CMK (cell line): ENCODE results near the gene FOSL1.
A peak's percentile ranks its signal among the peaks of the same experiment; 100 is the strongest.
"Not testable (repeated sequence)": the region's sequence is repeated elsewhere in the genome, so short reads cannot be mapped to it uniquely, and the experiment has no call there.

Experiments
- DNase-seq: peaks from one replicate; pipeline ENCODE4 v3.0.0-alpha.2; 2010; ENCODE audit warnings: low read depth

Gene FOSL1

DNA sequence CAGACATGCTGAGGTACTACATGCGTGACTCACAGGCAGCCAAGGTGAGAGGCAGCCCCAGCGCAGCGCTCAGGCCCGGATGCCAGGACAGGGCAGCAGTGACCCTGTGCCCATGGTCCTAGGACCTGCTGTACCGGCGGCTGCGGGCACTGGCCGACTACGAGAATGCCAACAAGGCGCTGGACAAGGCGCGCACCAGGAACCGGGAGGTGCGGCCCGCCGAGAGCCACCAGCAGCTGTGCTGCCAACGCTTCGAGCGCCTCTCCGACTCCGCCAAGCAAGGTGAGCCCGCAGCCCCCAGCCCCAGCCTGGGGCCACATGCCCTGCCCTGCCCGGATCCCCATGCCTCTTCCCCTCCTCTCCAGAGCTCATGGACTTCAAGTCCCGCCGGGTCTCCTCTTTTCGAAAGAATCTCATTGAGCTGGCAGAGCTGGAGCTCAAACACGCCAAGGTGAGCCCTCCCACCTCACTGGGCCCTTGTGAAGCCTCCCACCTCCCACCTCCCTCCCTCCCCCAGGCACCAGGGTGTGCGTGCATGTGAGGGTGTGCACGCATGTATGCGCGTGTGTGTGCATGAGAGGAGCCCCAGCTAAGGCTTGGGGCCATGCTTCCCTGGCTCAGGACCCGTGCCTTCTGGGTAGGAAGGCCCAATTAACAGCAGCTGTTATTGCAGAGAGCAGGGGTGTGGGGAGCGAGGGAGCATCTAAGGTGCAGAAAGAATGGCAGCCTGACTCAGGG, 47.5 kb downstream of the FOSL1 start:
- no peak for DNase-seq

DNA sequence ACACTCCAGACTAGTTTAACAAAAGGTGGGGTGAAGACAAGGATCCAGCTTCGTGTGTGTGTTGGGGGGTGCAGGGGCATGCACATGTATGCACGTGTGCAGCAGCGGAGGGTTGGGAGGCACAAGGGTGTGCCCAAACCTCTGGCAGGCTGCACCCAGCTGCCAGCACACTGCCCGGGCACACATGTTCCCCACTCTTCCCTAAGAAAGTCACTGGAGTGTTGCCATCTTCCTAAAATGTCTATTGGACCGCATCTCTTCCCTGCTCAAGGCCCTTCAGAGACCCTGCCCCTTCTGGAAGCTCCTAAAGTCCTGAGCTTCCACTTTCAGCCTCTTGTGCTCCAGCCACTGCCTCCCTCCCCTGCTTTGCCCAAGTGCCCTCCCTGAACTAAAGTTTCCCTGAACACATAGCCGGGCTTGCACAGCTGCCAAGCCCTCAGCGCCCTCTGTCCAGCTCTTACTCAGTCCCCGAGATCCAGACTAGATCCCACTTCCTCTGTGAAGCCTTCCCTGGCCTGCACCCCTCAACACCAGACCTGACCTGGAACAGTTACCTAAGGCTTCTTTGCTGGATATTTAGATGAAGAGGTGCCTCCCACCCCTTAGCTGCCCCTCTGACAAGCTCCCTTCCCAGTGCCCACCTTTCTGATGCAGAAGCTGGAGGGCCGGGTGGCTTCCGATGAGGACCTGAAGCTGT, 48.2 kb downstream of the FOSL1 start:
- DNase-seq = no peak

DNA sequence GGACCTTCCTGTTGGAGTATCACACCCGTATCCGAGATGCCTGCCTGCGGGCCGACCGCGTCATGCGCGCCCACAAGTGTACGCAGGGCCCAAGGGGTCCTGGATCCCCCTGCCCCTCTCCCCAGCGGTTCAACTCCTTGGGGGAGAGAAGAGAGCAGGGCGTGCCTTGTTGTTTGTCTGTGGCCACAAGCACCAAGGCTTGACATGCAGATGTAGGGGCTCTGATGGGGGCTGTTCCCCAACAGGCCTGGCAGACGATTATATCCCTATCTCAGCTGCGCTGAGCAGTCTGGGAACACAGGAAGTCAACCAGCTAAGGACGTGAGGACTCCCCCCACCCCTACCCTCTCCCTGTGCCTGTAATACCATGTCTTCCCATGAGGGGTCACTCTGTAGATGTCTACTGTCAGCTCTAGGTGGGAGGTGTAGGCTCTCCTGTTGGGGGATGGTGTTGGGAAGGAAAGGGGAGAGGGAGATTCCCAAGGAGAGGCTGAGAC, 49.1 kb downstream of the FOSL1 start:
- peak; percentile 87 for DNase-seq

DNA sequence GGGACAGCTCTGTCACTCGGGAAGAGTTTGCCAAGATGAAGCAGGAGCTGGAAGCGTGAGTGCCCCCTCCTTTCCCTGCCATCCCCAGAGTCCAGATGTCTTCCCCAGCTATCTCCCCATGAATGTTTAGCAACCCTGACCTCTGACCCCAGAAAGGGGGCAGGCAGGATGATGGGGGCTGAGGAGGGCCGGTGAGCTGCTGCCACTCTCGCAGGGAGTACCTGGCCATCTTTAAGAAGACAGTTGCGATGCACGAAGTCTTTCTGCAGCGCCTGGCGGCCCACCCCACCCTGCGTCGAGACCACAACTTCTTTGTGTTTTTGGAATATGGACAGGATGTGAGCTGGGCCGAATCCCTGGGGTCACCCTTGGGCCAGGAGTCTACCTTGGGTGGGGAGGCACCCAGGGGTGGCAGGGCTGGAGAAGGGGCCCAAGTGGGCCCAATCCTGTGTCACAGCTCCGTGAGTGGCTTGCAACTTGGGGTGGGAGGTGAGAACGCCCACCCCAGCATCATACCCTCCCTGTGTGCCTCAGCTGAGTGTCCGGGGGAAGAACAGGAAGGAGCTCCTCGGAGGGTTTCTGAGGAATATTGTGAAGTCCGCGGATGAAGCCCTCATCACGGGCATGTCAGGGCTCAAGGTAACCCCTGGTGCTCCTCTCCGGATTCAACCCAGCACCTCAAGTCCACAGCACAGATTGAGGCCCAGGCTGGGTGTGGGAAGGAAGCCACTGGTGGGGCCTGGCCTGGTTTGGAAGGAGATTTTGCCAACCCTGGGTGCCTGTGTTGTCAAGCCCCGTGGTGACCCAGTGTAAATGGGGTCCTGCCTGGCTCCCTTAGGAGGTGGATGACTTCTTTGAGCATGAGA, 49.7 kb downstream of the FOSL1 start:
- DNase-seq = no peak

DNA sequence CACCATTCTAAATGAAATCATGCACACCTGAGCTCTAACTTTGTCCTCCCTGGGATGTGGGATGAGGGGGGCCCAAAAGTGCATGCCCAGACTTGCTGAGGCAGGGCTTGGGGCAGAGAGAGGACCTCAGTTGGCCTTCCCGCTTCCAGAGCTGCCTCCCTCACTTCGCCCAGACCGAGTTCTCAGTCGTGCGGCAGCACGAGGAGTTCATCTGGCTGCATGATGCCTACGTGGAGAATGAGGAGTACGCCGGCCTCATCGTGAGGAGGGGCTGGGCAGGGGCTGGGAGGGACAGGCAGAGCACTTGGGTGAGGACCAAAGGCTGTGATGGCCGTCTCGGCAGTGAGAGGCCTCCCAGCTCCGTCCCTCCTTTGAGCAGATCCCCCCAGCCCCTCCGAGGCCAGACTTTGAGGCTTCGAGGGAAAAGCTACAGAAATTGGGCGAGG, 50.4 kb downstream of the FOSL1 start:
- no peak for DNase-seq

DNA sequence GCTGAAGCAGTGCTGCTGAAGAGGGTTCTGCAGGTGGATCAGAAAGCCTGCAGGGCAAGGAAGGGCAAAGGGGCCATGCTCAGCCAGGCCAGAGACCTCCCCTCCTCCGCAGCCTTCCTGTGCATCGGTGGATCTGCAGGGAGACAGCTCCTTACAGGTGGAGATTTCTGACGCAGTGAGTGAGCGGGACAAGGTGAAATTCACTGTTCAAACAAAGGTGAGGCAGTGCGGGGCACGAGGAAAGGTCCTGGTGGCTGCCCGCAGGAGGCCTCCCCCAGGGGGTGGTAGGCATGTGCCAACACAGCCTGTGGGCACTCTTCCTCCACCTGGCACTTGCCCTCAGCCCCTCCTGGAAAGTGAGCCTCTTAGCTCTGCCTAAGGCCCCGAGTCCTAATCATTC, 50.8 kb downstream of the FOSL1 start:
- no peak for DNase-seq

DNA sequence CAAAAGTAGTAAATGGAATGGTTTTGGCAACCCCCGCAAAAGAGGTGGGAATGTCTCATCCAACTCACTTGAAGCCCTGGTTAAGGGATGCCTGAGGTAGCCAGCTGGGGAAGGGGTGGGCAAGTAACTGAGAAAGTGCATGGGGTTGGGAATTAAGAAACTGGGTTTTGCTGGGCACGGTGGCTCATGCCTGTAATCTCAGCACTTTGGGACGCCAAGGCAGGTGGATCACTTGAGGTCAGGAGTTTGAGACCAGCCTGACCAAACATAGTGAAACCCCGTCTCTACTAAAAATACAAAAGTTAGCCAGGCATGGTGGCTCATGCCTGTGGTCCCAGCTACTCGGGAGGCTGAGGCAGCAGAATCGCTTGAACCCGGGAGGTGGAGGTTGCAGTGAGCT, 51.5 kb downstream of the FOSL1 start:
- not testable (repeated sequence) for DNase-seq

DNA sequence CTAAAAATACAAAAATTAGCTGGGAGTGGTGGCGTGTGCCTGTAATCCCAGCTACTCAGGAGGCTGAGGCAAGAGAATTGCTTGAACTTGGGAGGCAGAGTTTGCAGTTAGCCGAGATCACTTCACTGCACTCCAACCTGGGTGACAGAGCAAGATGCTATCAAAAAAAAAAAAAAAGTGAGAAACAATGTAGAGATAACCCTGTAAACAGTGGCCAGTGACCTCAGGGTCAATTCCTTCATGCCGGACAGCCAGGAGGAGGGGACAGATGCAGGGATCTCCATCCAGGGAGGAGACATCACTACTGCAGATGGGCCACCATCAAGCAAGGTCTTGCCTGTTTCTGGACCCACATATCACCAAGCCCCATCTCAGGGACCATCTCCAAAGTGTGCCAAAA, 52.4 kb downstream of the FOSL1 start:
- DNase-seq = no peak

DNA sequence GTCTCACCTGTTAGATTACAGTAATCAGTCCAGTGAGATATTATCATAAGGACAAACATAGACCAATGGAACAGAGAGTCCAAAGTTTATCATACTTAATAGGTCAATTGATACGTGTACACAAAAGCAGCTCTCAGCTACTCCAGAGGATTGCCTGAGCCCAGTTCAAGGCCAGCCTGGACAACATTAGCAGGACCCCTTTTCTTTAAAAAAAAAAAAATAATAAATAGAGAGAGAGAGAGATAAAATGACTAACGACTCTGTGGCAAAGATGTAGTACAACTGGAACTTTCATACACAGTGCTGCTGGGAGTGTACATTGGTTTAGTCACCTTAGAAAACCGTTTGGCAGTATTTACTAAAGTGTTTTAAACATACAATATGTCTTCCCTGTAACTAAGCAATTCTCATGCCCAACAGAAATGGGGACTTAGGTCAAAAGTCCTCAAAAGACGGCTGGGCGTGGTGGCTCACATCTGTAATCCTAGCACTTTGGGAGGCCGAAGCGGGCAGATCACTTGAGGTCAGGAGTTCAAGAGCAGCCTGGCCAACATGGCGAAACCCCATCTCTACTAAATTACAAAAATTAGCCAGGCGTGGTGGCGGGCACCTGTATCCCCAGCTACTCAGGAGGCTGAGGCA, 55.8 kb downstream of the FOSL1 start:
- DNase-seq = no peak

DNA sequence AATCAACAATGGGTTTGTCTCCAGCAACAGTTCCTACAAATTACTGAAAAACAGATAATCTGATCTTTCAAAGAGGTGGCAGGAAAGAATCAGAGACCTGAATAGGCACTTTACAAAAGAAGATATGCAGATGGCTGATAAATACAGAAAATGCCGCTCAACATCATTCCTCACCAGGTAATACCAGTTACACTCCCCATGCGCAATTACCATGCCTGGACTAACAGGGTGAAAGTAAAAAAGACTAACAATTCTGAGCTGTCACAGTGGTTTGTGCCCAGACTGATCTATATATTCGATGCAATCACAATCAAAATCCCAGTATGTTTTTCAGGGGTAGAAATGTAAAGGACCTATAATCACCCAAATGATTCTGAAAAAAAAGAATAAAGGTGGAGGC, 56.4 kb downstream of the FOSL1 start:
- no peak for DNase-seq

DNA sequence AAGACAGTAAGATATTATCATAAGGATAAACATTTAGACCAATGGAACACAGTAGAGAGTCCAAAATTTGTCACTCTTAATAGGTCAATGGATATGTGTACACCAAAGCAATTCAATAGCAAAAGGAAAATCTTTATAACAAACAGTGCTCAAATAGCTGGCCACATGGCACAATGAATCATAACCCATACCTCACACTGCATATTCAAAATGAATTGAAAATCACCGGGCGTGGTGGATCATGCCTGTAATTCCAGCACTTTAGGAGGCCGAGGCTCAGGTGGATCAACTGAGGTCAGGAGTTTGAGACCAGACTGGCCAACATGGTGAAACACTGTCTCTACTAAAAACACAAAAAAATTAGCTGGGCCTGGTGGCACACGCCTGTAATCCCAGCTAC, 58.0 kb downstream of the FOSL1 start:
- no peak for DNase-seq
